HepG2 (cell line): ENCODE results near the gene YWHAQ.

ENCODE experiments used
- FOXA3 ChIP-seq: IDR thresholded peaks from 2 replicates; pipeline ENCODE4 v1.6.1; 2016; ENCODE audit warnings: missing genetic modification reagents, missing compliant biosample characterization
- SCMH1 ChIP-seq: sonication (generic); formaldehyde crosslinking; IDR thresholded peaks from 2 replicates; pipeline ENCODE4 v1.9.0; 2021; ENCODE audit warnings: missing genetic modification reagents, mild to moderate bottlenecking, borderline replicate concordance
- ZNF772 ChIP-seq: sonication (generic); formaldehyde crosslinking; IDR thresholded peaks from 2 replicates; pipeline ENCODE4 v1.5.0; 2020; ENCODE audit warnings: mild to moderate bottlenecking, missing genetic modification reagents

- no peak for TF ChIP-seq FOXA3 (CRISPR knock-in tag)
- no peak for TF ChIP-seq SCMH1 (CRISPR knock-in tag)
- no peak for TF ChIP-seq ZNF772 (CRISPR knock-in tag)
These were observed 30.5 kb upstream of the YWHAQ start for GRCh38 chr2:9661261-9661660.
